Measurements from ENCODE around the gene NKPD1.
"Not testable (repeated sequence)": the region's sequence is repeated elsewhere in the genome, so short reads cannot be mapped to it uniquely, and the experiment has no call there.

GRCh38 chr19:45118591-45119355 lies 42.0 kb downstream of the NKPD1 start:
- not testable (repeated sequence) for TF ChIP-seq FOXA1 (IDR thresholded peaks at IDR 0.05); GABPA (IDR thresholded peaks at IDR 0.05 in 1 of 2, conservative IDR thresholded peaks at IDR 0.05 in 1 of 2); JUND (IDR thresholded peaks at IDR 0.05); TAF1 (conservative IDR thresholded peaks at IDR 0.05); NR2F2 (IDR thresholded peaks at IDR 0.05); CTCF (IDR thresholded peaks at IDR 0.05; ENCODE audit: low read depth, low read length, missing input control); RAD21 (IDR thresholded peaks at IDR 0.05)
